Cortex of kidney (tissue), 1 donor: ENCODE measurements around the gene IGHMBP2.

ENCODE experiments used
- DNase-seq: peaks from one replicate; lab custom pipeline; 2025; lab: John Stamatoyannopoulos, UW

Gene IGHMBP2

GRCh38 chr11:68939583-68940555 is 36.2 kb downstream of the IGHMBP2 start:
- no peak for DNase-seq

- no peak for DNase-seq
Observed at GRCh38 chr11:68940651-68941323, 37.1 kb downstream of the IGHMBP2 start.

DNA sequence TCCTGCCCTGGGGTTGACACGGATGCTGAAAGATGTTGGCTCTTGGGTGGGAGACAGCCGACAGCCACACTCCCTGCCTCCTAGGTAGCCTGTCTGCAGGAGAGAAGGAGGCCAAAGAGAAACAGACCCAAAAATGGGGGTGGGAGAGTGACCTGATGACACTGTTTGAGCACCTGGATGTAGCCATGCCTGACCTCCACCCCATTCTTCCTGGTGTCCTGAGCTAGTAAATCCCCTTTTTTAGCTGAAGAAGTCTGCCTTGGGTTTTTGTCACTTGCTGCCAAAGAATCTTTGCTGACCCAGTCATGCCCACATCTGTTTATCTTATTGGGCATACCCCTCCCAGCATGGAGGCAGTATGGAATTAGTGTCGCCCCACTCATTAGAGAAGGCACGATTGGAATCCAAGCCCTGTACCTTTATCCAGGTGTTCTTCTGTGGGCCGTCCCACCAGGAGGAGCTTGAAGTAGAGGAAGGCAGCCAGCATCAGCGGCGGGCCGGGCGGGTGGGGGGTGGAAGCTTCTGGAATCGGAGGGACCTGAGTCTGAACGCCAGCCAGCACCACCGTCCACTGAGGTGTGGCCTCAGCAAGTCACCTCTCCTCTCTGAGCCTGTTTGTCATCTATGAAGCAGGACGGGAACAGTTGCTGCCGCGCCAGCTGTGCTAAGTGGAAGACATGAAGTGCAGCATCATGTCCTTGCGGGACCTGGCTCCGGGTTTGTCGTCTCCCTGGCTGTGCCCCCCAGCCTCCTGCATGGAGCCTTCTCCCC is 37.8 kb downstream of the IGHMBP2 start:
- no peak for DNase-seq

DNA sequence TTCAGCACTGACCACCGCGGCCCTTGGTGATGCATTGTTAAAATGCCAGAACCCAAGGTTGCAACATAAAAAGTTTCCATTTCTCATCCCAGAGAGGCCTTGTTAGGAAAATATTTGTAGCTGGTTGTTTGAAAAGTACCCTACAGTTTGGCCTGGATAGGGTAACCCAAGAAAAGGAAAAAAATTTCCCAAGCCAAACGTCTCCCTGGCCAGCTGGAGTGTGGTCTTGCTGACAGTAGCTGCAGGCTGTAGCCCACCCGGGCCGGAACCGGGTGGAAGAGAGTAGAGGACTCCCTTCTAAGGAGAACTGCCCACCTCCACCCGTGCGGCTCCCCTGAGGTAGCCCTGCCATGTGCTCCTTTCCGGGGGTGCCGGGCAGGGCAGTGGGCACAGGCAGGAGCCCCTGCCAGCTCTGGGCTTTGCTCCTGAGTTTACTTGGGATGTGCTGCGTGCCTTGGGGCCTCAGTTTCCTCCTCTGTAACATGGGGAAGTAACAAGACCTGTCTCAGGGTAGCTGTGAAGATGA is 38.5 kb downstream of the IGHMBP2 start:
- DNase-seq, result no peak

DNA sequence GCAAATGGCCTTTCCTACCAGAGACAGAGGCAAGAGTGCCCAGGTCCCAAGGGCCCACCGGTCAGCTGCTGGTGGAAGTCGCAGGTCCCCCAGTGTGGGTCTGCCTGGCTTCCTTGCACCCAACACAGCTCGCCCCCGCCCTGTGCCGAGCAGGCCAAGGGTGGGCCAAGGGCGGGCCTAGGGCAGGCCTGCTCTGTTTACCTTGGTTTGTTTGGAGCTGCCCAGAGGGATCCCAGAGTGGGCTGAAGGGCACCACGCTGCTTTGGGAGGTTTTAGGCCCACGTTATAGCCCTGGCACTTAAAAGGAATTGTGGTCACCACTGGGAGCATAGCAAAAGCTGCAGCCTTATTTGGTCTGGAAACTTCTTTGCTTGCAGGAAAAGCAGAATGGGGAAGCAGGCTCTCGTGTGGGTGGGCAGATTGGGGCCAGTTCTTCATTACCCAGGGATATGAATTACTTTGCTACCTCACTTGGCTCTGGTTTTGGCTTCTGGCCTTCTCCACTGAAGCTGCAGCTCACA is 39.1 kb downstream of the IGHMBP2 start:
- DNase-seq, result no peak

DNA sequence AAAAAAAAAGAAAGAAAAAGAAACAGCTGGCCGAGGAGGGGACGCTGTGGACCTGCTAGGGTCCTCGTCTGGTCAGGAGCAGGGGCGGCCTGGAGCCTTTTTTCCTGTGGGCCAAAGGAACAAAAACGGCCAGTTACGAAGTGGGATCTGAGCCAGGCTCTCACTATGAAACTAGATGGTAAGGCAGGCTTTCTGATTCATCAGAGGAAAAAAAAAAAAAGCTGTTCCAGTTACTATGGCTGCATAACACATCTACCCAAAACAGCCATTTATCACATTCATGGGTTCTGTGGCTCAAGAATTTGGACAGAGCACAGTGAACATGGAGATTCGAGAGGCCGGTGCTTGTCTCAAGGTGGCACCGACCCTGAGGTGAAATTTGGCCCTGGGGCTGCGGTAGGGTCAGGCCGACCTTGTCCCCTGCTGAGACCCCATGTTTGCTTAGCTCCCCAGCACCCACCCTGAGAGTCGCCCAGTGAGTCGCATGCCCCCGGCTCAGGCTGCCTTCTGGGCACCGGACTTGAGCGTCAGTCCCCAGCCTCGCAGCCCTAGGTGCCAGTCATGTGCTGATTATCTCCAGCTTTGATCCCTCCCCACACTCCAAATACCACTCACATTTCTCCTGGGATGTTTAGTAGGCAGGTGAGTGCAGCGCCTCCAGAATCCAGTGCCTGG is 42.9 kb downstream of the IGHMBP2 start:
- DNase-seq, result no peak

GRCh38 chr11:68947151-68947550 is 43.5 kb downstream of the IGHMBP2 start:
- DNase-seq, result no peak

- DNase-seq, result no peak
Observed at GRCh38 chr11:68948496-68948895, 44.8 kb downstream of the IGHMBP2 start.

DNA sequence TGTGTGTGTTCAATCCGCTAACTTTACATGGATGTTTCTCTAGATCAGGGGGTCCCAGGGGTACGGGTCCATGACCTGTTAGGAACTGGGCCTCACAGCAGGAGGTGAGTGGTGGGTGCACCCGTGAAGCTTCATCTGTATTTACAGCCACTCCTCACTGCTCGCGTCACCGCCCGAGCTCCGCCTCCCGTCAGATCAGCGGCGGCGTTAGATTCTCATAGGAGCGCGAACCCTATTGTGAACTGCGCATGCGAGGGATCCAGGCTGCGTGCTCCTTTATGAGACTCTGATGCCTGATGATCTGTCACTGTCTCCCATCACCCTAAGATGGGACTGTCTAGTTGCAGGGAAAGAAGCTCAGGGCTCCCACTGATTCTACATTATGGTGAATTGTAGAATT is 45.2 kb downstream of the IGHMBP2 start:
- DNase-seq, result no peak

GRCh38 chr11:68950270-68950669 is 46.6 kb downstream of the IGHMBP2 start:
- no peak for DNase-seq

DNA sequence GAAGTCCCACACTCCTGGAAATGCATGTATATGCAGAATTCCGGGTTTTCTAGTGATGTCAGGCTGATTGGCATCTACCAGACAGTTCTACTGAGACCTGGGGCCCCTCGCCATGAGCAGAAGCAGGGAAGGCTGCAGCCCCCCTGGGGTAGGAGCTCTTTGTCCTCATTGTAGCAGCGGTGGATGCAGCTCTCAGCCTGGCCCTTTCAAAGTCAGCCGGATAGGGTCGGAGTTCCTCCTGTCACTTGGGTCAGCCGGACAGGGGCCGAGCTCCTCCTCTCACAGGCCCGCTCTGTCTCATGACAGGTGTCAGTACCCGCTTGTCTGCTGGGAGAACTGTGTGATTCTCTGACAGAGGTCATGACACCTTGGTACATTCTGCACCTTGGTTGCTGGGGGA is 47.1 kb downstream of the IGHMBP2 start:
- DNase-seq, result no peak

GRCh38 chr11:68954836-68955606 is 51.3 kb downstream of the IGHMBP2 start:
- no peak for DNase-seq

DNA sequence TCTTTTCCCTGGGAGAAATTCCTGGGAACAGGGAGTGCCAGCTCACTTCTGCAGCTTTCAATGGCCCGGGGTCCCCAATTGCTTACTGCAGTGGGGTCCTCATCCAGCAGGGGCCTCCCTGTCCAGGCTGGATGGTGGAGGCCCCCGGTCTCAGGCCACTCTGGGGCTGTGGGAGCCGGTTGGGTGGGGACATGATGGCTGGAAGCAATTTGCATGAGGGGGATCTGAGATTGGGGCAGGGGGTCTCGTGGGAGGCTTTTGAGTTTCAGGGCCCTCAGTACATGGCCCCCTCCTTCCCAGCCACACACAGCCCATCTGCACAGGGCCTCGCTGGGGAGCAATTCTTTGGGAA is 51.9 kb downstream of the IGHMBP2 start:
- no peak for DNase-seq

- no peak for DNase-seq
Observed at GRCh38 chr11:68956142-68956541, 52.5 kb downstream of the IGHMBP2 start.

DNA sequence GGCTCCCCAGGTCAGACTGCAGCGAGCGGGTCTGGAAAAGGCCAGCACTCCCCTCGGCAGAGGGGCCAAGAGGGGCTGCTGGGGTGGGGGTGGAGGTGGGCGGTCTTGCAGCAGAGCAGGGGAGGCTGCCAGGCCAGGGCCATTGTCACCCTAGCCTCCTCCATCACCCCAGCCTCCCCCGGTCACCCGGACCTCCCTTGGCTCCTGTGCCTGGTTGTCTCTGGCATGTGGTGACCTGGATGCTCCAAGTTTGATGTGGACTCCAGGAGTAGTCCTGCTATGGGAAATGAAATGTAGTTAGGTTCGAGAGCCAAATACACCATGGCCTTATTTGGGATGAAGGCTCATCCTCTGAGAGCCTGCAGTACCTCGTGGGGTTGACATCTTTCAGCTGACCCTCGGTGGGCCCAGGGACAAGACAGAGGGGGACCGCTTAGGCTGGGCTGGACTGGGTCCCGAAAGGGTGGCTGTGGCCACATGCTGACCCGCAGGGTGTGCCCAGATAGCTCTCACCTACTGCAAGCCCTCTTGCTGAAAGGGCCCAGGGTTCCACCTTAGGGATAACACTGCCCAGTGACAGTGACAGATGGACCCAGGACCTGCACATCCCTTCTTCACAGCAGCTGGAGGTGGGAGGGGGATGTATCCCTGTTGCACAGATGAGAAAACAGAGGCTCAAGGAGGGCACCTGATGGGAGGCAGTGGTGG is 53.0 kb downstream of the IGHMBP2 start:
- no peak for DNase-seq

GRCh38 chr11:68958211-68958610 is 54.5 kb downstream of the IGHMBP2 start:
- DNase-seq, result no peak

- no peak for DNase-seq
Observed at GRCh38 chr11:68959465-68960293, 56.0 kb downstream of the IGHMBP2 start.

DNA sequence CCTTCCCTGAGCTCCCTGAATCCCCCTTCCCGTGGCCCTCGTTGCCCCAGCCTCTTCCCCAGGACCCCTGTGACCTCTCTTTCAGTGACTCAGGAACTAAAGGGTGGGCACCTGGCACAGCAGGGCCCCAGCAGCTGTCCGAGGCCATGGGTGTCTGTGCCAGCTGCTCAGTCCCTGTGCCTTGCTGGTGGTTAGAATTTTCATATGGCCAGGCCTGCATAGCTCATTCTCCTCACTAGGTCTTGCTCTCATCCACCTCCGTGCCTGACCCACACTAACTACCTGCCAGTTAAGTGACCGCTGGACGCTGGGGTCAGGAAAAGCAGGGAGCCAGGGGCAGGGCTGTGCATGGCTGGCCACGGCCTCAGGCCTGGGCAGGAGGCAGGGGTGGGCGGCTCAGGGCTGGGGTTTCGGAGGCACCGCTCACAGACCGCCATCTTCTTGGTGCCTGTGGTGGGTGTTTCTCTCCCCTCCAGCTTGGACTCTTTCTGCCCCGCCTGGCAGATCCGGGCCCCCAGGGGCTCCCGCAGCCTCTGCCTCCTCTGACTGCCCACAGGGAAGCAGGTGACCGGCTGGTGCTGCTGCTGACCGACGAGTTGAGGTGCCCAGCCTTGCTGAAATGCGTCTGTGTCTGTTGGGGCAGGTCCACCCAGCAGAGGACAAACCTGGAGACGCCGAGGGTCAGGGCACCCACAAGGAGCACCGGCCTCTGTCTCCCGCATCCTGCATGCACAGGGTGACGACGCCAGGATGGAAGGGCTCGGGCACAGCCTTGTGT is 56.8 kb downstream of the IGHMBP2 start:
- no peak for DNase-seq
